Breast epithelium (tissue), 4 donors: Measurements from ENCODE around the gene KLHL18. TPM values are rescaled to one million over a fixed set of nuclear protein-coding genes. Genes with fewer than 3 reads are reported as not detected.
A peak's percentile ranks its signal among the peaks of the same experiment; 100 is the strongest.

Source experiments
- DNase-seq, 2 donors: peaks; one replicate each; pipeline ENCODE4 v3.0.0-alpha.2; 2019; ENCODE audit warnings: low spot score in 2 of 2
- H3K27ac ChIP-seq, 2 donors: fragments of 200-600 bp; sonication (generic) in 1 of 2; one replicate each; pipeline ENCODE4 v1.5.1; 2016 to 2019; ENCODE audit warnings: mild to moderate bottlenecking in 1 of 2
- H3K27me3 ChIP-seq, 2 donors: fragments of 200-600 bp; sonication (generic) in 1 of 2; one replicate each; pipeline versions ENCODE4 v1.5.1 to v1.6.0; 2017 to 2019; ENCODE audit warnings: control low read depth in 1 of 2, mild to moderate bottlenecking in 1 of 2
- H3K36me3 ChIP-seq: fragments of 200-600 bp; one replicate; pipeline ENCODE4 v1.5.1; 2019
- H3K4me1 ChIP-seq, 2 donors: fragments of 200-600 bp; sonication (generic); one replicate each; pipeline ENCODE4 v1.5.1; 2016 to 2019; ENCODE audit warnings: control low read depth in 1 of 2
- H3K4me3 ChIP-seq, 3 donors: fragments of 200-600 bp; sonication (generic); 1 replicate in 2 of 3; 2 replicates in 1 of 3; pipeline ENCODE4 v1.5.1; 2016 to 2019; ENCODE audit warnings: mild to moderate bottlenecking in 3 of 3, moderate library complexity in 2 of 3
- H3K9me3 ChIP-seq, 2 donors: fragments of 200-600 bp; sonication (generic) in 1 of 2; one replicate each; pipeline ENCODE4 v1.5.1; 2016 to 2019; ENCODE audit warnings: control low read depth in 1 of 2
- CTCF ChIP-seq, 3 donors: fragments of 450-650 bp; IDR thresholded peaks; one replicate each; pipeline ENCODE4 v1.5.1; 2016 to 2017; ENCODE audit warnings: antibody characterized with exemption in 3 of 3, mild to moderate bottlenecking in 3 of 3, moderate library complexity in 3 of 3
- POLR2A ChIP-seq: fragments of 450-650 bp; IDR thresholded peaks from one replicate; pipeline ENCODE4 v1.6.1; 2016; ENCODE audit warnings: antibody characterized with exemption, mild to moderate bottlenecking, moderate library complexity
- POLR2AphosphoS5 ChIP-seq, 3 donors: sonication (generic); formaldehyde crosslinking; IDR thresholded peaks; one replicate each; pipeline ENCODE4 v1.6.1; 2017; ENCODE audit warnings: antibody characterized with exemption in 3 of 3
- intact Hi-C: fragments of 100-400 bp; cut with DNase I; formaldehyde crosslinking; loops from one replicate; pipeline ENCODE4 v1.15.1; 2023; ENCODE audit warnings: low total_unique reads
- total RNA-seq, 3 donors: library from RNA; depleted of rRNA; stranded (reverse); fragments of >200 nt; gene quantifications; one replicate each; pipeline ENCODE4 v1.1.0, GENCODE V29; 2016

The KLHL18 gene
- total RNA-seq, 3 donors from 2014 or later, result 12.5 to 14.5 (median 14.1) TPM

GRCh38 chr3:47394140-47394870 is 111.6 kb downstream of the KLHL18 start:
- intact Hi-C loops, result no loop called here
- Histone ChIP-seq H3K36me3 (no peaks in the 10 kb centered on the region), H3K4me1 (peaks cover 0 to 11% of the 10 kb centered on the region in 2 donors), H3K27ac (peak overlapping the region in 1 of 2 donors; percentile 6), H3K9me3 (no peaks in the 10 kb centered on the region), H3K27me3 (no peaks in the 10 kb centered on the region), H3K4me3 (no peak overlapping the region)
- TF ChIP-seq CTCF (IDR thresholded peaks at IDR 0.05), result no peak
- no peak for TF ChIP-seq POLR2A
- no peak for TF ChIP-seq POLR2AphosphoS5 (IDR thresholded peaks at IDR 0.05)
- no peak for DNase-seq

GRCh38 chr3:47394881-47395280 is 112.1 kb downstream of the KLHL18 start:
- Histone ChIP-seq H3K4me1 (peaks cover 0 to 11% of the 10 kb centered on the region in 2 donors), H3K4me3 (no peak overlapping the region), H3K9me3 (no peaks in the 10 kb centered on the region), H3K36me3 (no peaks in the 10 kb centered on the region), H3K27me3 (no peaks in the 10 kb centered on the region), H3K27ac (no peak overlapping the region)
- TF ChIP-seq POLR2A (no peak), POLR2AphosphoS5 (IDR thresholded peaks at IDR 0.05) (no peak), CTCF (IDR thresholded peaks at IDR 0.05) (no peak)
- DNase-seq, result no peak
- intact Hi-C loops, result no loop called here

Other genes starting within 250 kb of the KLHL18 start
- gene SETD2, start 118.8 kb upstream of the KLHL18 start, total RNA-seq, result 10 to 100 TPM; 59.8 to 87.8 (median 74.4) TPM
- 10 to 100 TPM in 1 of 3 donors, 1 to 10 TPM in 2; 4.5 to 10.7 (median 9.5) TPM for gene KIF9, start 145 bp upstream of the KLHL18 start, total RNA-seq
- 10 to 100 TPM; 14.3 to 23.3 (median 18.4) TPM for gene PTPN23, start 98.1 kb downstream of the KLHL18 start, total RNA-seq
- gene SCAP, start 193.0 kb downstream of the KLHL18 start, total RNA-seq, result 10 to 100 TPM; 54.7 to 78.0 (median 72.7) TPM
- 10 to 100 TPM; 21.8 to 28.5 (median 22.3) TPM for gene ELP6, start 230.8 kb downstream of the KLHL18 start, total RNA-seq